ENCODE data around the gene LILRB3.

Gene LILRB3

GRCh38 chr19:54209811-54210494, 12.9 kb downstream of the LILRB3 start:
- H3K36me3 ChIP-seq (ENCODE audit: insufficient read depth) = peaks cover 14% of the 10 kb centered on the region; the same call in 1 of the 2 replicates
- no peak overlapping the region for H3K4me3 ChIP-seq (IDR thresholded peaks at IDR 0.05; ENCODE audit: insufficient read depth, low read depth, low read length)
- peaks cover 27% of the 10 kb centered on the region for H4K20me1 ChIP-seq (ENCODE audit: insufficient read depth)
- H3K27ac ChIP-seq = peak overlapping the region; percentile 41
- H3K79me2 ChIP-seq (ENCODE audit: insufficient read depth, low read depth) = peaks cover 12% of the 10 kb centered on the region; the same call in 1 of the 2 replicates
- H3K27me3 ChIP-seq (ENCODE audit: insufficient read depth, low read depth) = no peaks in the 10 kb centered on the region
- no peak overlapping the region for H2AFZ ChIP-seq (ENCODE audit: low read depth)
- H3K4me1 ChIP-seq (ENCODE audit: low read depth, poor library complexity, severe bottlenecking) = peaks cover 64% of the 10 kb centered on the region
- TF ChIP-seq CTCF (conservative IDR thresholded peaks at IDR 0.05; ENCODE audit: low read depth, low read length) = no peak
- no peak overlapping the region; the same call in 1 of the 2 replicates for H3K9ac ChIP-seq
- peak overlapping the region; percentile 56 for H3K4me2 ChIP-seq

GRCh38 chr19:54209058-54209810, 13.6 kb downstream of the LILRB3 start:
- TF ChIP-seq CTCF (conservative IDR thresholded peaks at IDR 0.05; ENCODE audit: low read depth, low read length) = no peak
- Histone ChIP-seq H3K36me3 (ENCODE audit: insufficient read depth) (peaks cover 14% of the 10 kb centered on the region; the same call in 1 of the 2 replicates), H3K4me3 (IDR thresholded peaks at IDR 0.05; ENCODE audit: insufficient read depth, low read depth, low read length) (no peak overlapping the region), H3K9ac (no peak overlapping the region; the same call in 1 of the 2 replicates), H3K27me3 (ENCODE audit: insufficient read depth, low read depth) (no peaks in the 10 kb centered on the region), H4K20me1 (ENCODE audit: insufficient read depth) (peaks cover 34% of the 10 kb centered on the region), H3K4me1 (ENCODE audit: low read depth, poor library complexity, severe bottlenecking) (peaks cover 71% of the 10 kb centered on the region), H3K79me2 (ENCODE audit: insufficient read depth, low read depth) (peaks cover 20% of the 10 kb centered on the region; the same call in 1 of the 2 replicates), H3K27ac (peak overlapping the region; percentile 41; the same call in 1 of the 2 replicates), H3K4me2 (peak overlapping the region; percentile 56), H2AFZ (ENCODE audit: low read depth) (no peak overlapping the region)

DNA sequence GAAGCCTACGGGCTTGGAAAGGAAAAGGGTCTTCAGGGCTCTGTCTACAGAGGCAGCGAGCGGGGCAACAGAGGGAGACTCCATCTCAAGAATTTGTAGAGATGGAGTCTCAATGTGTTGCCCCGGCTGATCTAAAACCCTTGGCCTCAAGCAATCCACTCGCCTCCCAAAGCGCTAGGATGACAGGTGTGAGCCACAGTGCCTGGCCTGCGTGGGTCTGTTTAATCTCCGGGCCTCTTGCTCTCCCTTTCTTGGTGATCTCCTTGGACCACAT, 14.1 kb downstream of the LILRB3 start:
- Histone ChIP-seq H4K20me1 (ENCODE audit: insufficient read depth) (peaks cover 38% of the 10 kb centered on the region), H3K9ac (no peak overlapping the region), H2AFZ (ENCODE audit: low read depth) (no peak overlapping the region), H3K4me1 (ENCODE audit: low read depth, poor library complexity, severe bottlenecking) (peaks cover 75% of the 10 kb centered on the region), H3K4me3 (IDR thresholded peaks at IDR 0.05; ENCODE audit: insufficient read depth, low read depth, low read length) (no peak overlapping the region), H3K27me3 (ENCODE audit: insufficient read depth, low read depth) (no peaks in the 10 kb centered on the region), H3K4me2 (peak overlapping the region; percentile 56; the same call in 1 of the 2 replicates), H3K79me2 (ENCODE audit: insufficient read depth, low read depth) (peaks cover 25% of the 10 kb centered on the region; the same call in 1 of the 2 replicates), H3K27ac (no peak overlapping the region), H3K36me3 (ENCODE audit: insufficient read depth) (peaks cover 16% of the 10 kb centered on the region; the same call in 1 of the 2 replicates)
- TF ChIP-seq CTCF (conservative IDR thresholded peaks at IDR 0.05; ENCODE audit: low read depth, low read length) = no peak

DNA sequence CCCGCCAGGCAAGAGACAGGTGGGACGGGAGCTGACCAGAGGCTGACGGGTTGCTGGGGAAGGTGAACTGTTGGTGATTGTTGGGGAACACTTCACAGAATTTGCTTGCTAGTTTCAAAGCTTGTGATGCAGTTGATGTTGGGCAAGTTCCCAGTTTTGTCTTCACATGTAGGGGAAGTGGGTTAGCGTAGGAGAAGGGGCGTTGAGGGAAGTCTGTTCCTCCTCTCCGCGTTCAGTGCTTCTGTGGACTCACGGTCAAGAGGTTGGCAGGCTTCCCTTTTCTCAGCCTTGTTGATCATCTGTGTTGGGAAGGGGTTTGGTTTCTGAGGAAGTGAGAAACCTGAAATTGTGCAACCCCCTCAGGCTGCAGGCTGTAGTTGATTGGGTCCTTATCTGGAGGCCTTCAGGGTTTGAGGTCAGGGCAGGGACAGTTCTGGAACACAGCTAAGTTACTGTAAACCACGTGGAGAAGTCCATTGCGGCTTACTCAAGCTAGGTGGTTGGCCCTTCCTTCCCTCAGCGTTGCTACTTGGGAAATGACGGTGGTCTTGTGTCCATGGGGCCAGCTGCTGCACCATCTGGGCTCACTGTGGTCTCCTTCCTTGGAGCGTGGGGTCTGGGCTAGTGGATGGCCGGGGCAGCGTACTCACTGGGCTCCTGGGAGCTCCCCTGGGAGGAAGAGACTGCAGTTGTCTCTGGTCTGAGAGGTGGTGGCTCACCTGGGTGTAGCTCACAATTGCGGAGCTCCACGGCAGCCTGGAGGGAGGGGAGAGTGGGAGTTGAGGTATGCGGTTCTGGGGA, 14.6 kb downstream of the LILRB3 start:
- peaks cover 81% of the 10 kb centered on the region for H3K4me1 ChIP-seq (ENCODE audit: low read depth, poor library complexity, severe bottlenecking)
- H2AFZ ChIP-seq (ENCODE audit: low read depth) = no peak overlapping the region
- H3K36me3 ChIP-seq (ENCODE audit: insufficient read depth) = peaks cover 21% of the 10 kb centered on the region; the same call in 1 of the 2 replicates
- H3K4me2 ChIP-seq = peak overlapping the region; percentile 56; the same call in 1 of the 2 replicates
- H3K79me2 ChIP-seq (ENCODE audit: insufficient read depth, low read depth) = peaks cover 30% of the 10 kb centered on the region
- H3K27me3 ChIP-seq (ENCODE audit: insufficient read depth, low read depth) = no peaks in the 10 kb centered on the region
- no peak overlapping the region for H3K9ac ChIP-seq
- H3K4me3 ChIP-seq (IDR thresholded peaks at IDR 0.05; ENCODE audit: insufficient read depth, low read depth, low read length) = no peak overlapping the region
- no peak overlapping the region for H3K27ac ChIP-seq
- TF ChIP-seq CTCF (conservative IDR thresholded peaks at IDR 0.05; ENCODE audit: low read depth, low read length) = no peak
- H4K20me1 ChIP-seq (ENCODE audit: insufficient read depth) = peaks cover 41% of the 10 kb centered on the region

Measured in KMS-11 (cell line).